ENCODE results near the gene AGBL1. TPM values are rescaled to one million over a fixed set of nuclear protein-coding genes. Genes with fewer than 3 reads are reported as not detected.

Gene AGBL1
- total RNA-seq, 1 experiment from 2014 or later, result not detected

GRCh38 chr15:86076468-86076867 lies 3.2 kb upstream of the AGBL1 start:
- Histone ChIP-seq H3K9me3 (ENCODE audit: low read depth, low read length, poor library complexity, severe bottlenecking) (no peaks in the 10 kb centered on the region), H3K36me3 (ENCODE audit: insufficient read depth, low read length, poor library complexity, severe bottlenecking) (no peaks in the 10 kb centered on the region), H3K27ac (ENCODE audit: low read depth, low read length, poor library complexity, severe bottlenecking) (no peak overlapping the region), H3K27me3 (replicated peaks; ENCODE audit: insufficient read depth, low read depth, low read length, poor library complexity) (peaks cover 26% of the 10 kb centered on the region), H3K4me3 (ENCODE audit: low read depth, low read length, poor library complexity, severe bottlenecking) (no peak overlapping the region), H3K4me1 (ENCODE audit: insufficient read depth, low read length, poor library complexity, severe bottlenecking) (no peaks in the 10 kb centered on the region)
- BruUV-seq (replicated peaks), result no TSS peak
- TF ChIP-seq CTCF (conservative IDR thresholded peaks at IDR 0.05; ENCODE audit: low read depth, low read length) (no peak), EZH2 (IDR thresholded peaks at IDR 0.05; ENCODE audit: borderline replicate concordance, low read depth, low read length, poor library complexity, severe bottlenecking) (no peak)
- POLR2A ChIA-PET (ENCODE audit: low non-redundant PET), result no interaction called here
- intact Hi-C loops (cut with micrococcal nuclease; ENCODE audit: unreplicated experiment), result no loop called here
- CTCF ChIA-PET, result interaction anchor here (0.5 kb wide), 1 partner anchor 25 kb away, joined by 4 read pairs; no protein-coding TSS in a partner anchor
- DNase-seq (ENCODE audit: low spot score), result no peak

- Histone ChIP-seq H3K27ac (ENCODE audit: low read depth, low read length, poor library complexity, severe bottlenecking) (no peak overlapping the region), H3K9me3 (ENCODE audit: low read depth, low read length, poor library complexity, severe bottlenecking) (no peaks in the 10 kb centered on the region), H3K36me3 (ENCODE audit: insufficient read depth, low read length, poor library complexity, severe bottlenecking) (no peaks in the 10 kb centered on the region), H3K4me1 (ENCODE audit: insufficient read depth, low read length, poor library complexity, severe bottlenecking) (no peaks in the 10 kb centered on the region), H3K27me3 (replicated peaks; ENCODE audit: insufficient read depth, low read depth, low read length, poor library complexity) (peaks cover 30% of the 10 kb centered on the region), H3K4me3 (ENCODE audit: low read depth, low read length, poor library complexity, severe bottlenecking) (no peak overlapping the region)
- ChIA-PET CTCF (interaction anchor here (0.5 kb wide), 1 partner anchor 24 kb away, joined by 4 read pairs; no protein-coding TSS in a partner anchor), POLR2A (ENCODE audit: low non-redundant PET) (no interaction called here)
- TF ChIP-seq EZH2 (IDR thresholded peaks at IDR 0.05; ENCODE audit: borderline replicate concordance, low read depth, low read length, poor library complexity, severe bottlenecking) (no peak), CTCF (conservative IDR thresholded peaks at IDR 0.05; ENCODE audit: low read depth, low read length) (no peak)
- intact Hi-C loops (cut with micrococcal nuclease; ENCODE audit: unreplicated experiment), result no loop called here
- no peak for DNase-seq (ENCODE audit: low spot score)
- no TSS peak for BruUV-seq (replicated peaks)
These were observed 2.6 kb upstream of the AGBL1 start for GRCh38 chr15:86077070-86077469.

- Histone ChIP-seq H3K36me3 (ENCODE audit: insufficient read depth, low read length, poor library complexity, severe bottlenecking) (no peaks in the 10 kb centered on the region), H3K4me3 (ENCODE audit: low read depth, low read length, poor library complexity, severe bottlenecking) (no peak overlapping the region), H3K4me1 (ENCODE audit: insufficient read depth, low read length, poor library complexity, severe bottlenecking) (no peaks in the 10 kb centered on the region), H3K27ac (ENCODE audit: low read depth, low read length, poor library complexity, severe bottlenecking) (no peak overlapping the region), H3K9me3 (ENCODE audit: low read depth, low read length, poor library complexity, severe bottlenecking) (no peaks in the 10 kb centered on the region), H3K27me3 (replicated peaks; ENCODE audit: insufficient read depth, low read depth, low read length, poor library complexity) (peaks cover 29% of the 10 kb centered on the region)
- BruUV-seq (replicated peaks), result no TSS peak
- CTCF ChIA-PET, result no interaction called here
- TF ChIP-seq CTCF (conservative IDR thresholded peaks at IDR 0.05; ENCODE audit: low read depth, low read length) (no peak), EZH2 (IDR thresholded peaks at IDR 0.05; ENCODE audit: borderline replicate concordance, low read depth, low read length, poor library complexity, severe bottlenecking) (no peak)
- POLR2A ChIA-PET (ENCODE audit: low non-redundant PET), result no interaction called here
- intact Hi-C loops (cut with micrococcal nuclease; ENCODE audit: unreplicated experiment), result loop anchor here (10.0 kb wide), 1 partner anchor 216 kb away; no protein-coding TSS in a partner anchor
- DNase-seq (ENCODE audit: low spot score), result no peak
These were observed 631 bp downstream of the AGBL1 start for GRCh38 chr15:86080302-86080701.
